CD4-positive, alpha-beta T cell treated with Interleukin-6 at 100 ng/mL for 8 hours (primary cell): ENCODE results near the gene MKNK2.
"Not testable (repeated sequence)": the region's sequence is repeated elsewhere in the genome, so short reads cannot be mapped to it uniquely, and the experiment has no call there.

Source experiments
- DNase-seq: peaks from one replicate; pipeline ENCODE4 v3.0.0-alpha.2; 2020; ENCODE audit warnings: mixed read lengths, low spot score

MKNK2 gene

GRCh38 chr19:1992759-1993260 lies 58.2 kb downstream of the MKNK2 start:
- DNase-seq: no peak

- no peak for DNase-seq
These were observed 59.8 kb downstream of the MKNK2 start for GRCh38 chr19:1991018-1991913.

- DNase-seq: no peak
These were observed 60.6 kb downstream of the MKNK2 start for GRCh38 chr19:1990230-1991017.

- DNase-seq: no peak
These were observed 61.4 kb downstream of the MKNK2 start for GRCh38 chr19:1989513-1990229.

- DNase-seq: not testable (repeated sequence)
These were observed 62.6 kb downstream of the MKNK2 start for GRCh38 chr19:1988464-1988863.
